Fibroblast of lung (primary cell): ENCODE measurements around the gene DYRK2.

Source experiments
- EZH2 ChIP-seq: IDR thresholded peaks from 2 replicates; pipeline ENCODE4 v1.5.1; 2012; ENCODE audit warnings: low read length, control low read depth, mild to moderate bottlenecking; ENCODE audit errors: missing control alignments
- TF ChIP-seq, protein P1 (sequence below), 2 donors: IDR thresholded peaks in 1 of 2; conservative IDR thresholded peaks in 1 of 2; 1 replicate in 1 of 2; 2 replicates in 1 of 2; pipeline ENCODE4 v1.5.1; 2011 to 2012; ENCODE audit warnings: low read length in 2 of 2, control low read depth in 1 of 2, inconsistent platforms in 1 of 2, low read depth in 1 of 2, mild to moderate bottlenecking in 1 of 2

DNA sequence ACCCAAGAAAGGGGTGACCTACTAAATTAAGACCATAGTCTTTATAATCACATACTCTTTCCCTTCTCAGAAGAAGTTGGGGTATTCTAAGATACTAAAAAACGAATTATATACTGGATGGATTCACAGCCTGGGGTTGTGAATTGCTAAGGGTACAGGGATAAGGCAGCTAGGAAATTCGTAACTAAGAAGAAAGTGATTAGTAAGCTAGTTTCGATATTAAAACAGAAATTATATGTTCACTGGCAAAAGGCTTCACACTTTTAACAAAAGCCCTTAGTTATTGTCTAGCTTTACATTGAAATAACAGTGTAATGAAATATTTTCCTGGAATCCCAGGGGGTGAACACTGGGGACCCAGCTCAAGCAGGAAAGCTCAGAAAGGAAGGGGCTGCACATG, 35.5 kb upstream of the DYRK2 start:
- TF ChIP-seq, protein P1, sequence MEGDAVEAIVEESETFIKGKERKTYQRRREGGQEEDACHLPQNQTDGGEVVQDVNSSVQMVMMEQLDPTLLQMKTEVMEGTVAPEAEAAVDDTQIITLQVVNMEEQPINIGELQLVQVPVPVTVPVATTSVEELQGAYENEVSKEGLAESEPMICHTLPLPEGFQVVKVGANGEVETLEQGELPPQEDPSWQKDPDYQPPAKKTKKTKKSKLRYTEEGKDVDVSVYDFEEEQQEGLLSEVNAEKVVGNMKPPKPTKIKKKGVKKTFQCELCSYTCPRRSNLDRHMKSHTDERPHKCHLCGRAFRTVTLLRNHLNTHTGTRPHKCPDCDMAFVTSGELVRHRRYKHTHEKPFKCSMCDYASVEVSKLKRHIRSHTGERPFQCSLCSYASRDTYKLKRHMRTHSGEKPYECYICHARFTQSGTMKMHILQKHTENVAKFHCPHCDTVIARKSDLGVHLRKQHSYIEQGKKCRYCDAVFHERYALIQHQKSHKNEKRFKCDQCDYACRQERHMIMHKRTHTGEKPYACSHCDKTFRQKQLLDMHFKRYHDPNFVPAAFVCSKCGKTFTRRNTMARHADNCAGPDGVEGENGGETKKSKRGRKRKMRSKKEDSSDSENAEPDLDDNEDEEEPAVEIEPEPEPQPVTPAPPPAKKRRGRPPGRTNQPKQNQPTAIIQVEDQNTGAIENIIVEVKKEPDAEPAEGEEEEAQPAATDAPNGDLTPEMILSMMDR (conservative IDR thresholded peaks at IDR 0.05 in 1 of 2, IDR thresholded peaks at IDR 0.05 in 1 of 2; ENCODE audit: low read depth in 1 of 2, low read length in 2 of 2) = no peak
- no peak for TF ChIP-seq EZH2
